Stomach (tissue), 9 donors: ENCODE measurements around the gene LSR. TPM values are rescaled to one million over a fixed set of nuclear protein-coding genes. Genes with fewer than 3 reads are reported as not detected.
A peak's percentile ranks its signal among the peaks of the same experiment; 100 is the strongest.

ENCODE experiments used
- DNase-seq, 2 donors: peaks; one replicate each; pipeline versions ENCODE4 v3.0.0 to v3.0.0-alpha.2; 2013 to 2019
- H3K27ac ChIP-seq, 5 donors: fragments of 200-600 bp in 4 of 5; sonication (generic) in 4 of 5; one replicate each; pipeline ENCODE4 v1.5.1; 2013 to 2019; ENCODE audit warnings: mild to moderate bottlenecking in 1 of 5, moderate library complexity in 1 of 5
- H3K27me3 ChIP-seq, 3 donors: fragments of 200-600 bp; sonication (generic); one replicate each; pipeline ENCODE4 v1.5.1; 2017 to 2019; ENCODE audit warnings: mixed run types in 1 of 3
- H3K36me3 ChIP-seq, 4 donors: fragments of 200-600 bp; sonication (generic); 1 replicate in 3 of 4; 2 replicates in 1 of 4; pipeline ENCODE4 v1.5.1; 2016 to 2019
- H3K4me1 ChIP-seq, 4 donors: fragments of 200-600 bp; sonication (generic); one replicate each; pipeline ENCODE4 v1.5.1; 2016 to 2019
- H3K4me3 ChIP-seq, 4 donors: fragments of 200-600 bp; sonication (generic) in 3 of 4; one replicate each; pipeline ENCODE4 v1.5.1; 2016 to 2019; ENCODE audit warnings: mild to moderate bottlenecking in 1 of 4
- H3K9me3 ChIP-seq, 4 donors: fragments of 200-600 bp; sonication (generic); one replicate each; pipeline ENCODE4 v1.5.1; 2016 to 2019
- EP300 ChIP-seq: sonication (generic); formaldehyde crosslinking; IDR thresholded peaks from one replicate; pipeline ENCODE4 v1.6.1; 2017; ENCODE audit warnings: antibody characterized with exemption
- POLR2A ChIP-seq, 4 donors: fragments of 450-650 bp; IDR thresholded peaks; one replicate each; pipeline ENCODE4 v1.6.1; 2016; ENCODE audit warnings: antibody characterized with exemption in 4 of 4, control low read depth in 2 of 4, mild to moderate bottlenecking in 1 of 4, moderate library complexity in 1 of 4
- POLR2AphosphoS5 ChIP-seq, 3 donors: sonication (generic); formaldehyde crosslinking; IDR thresholded peaks; one replicate each; pipeline ENCODE4 v1.6.1; 2016; ENCODE audit warnings: antibody characterized with exemption in 3 of 3
- WGBS, 5 donors: extraction: QIAGEN DNeasy Blood & Tissue Kit in 3 of 5; methylation state at CpG; one replicate each; pipeline versions ENCODE4 v1.1.5 to v1.1.7; 2013 to 2018; 5-methylcytosine and 5-hydroxymethylcytosine counted together
- intact Hi-C: fragments of 100-400 bp; cut with DNase I; formaldehyde crosslinking; loops from one replicate; pipeline ENCODE4 v1.15.1; 2023; ENCODE audit warnings: low total_unique reads
- polyA plus RNA-seq, 3 donors: library from polyadenylated mRNA; stranded (reverse); fragments of 200-250 nt; gene quantifications; one replicate each; pipeline ENCODE4 v1.2.3, GENCODE V29; 2013
- total RNA-seq, 5 donors: library from RNA; depleted of rRNA; stranded (reverse); fragments of >200 nt; gene quantifications; one replicate each; pipeline versions ENCODE4 v1.1.0 to v1.2.3, GENCODE V29; 2014 to 2016
- TF ChIP-seq, protein P1 (sequence below), 7 experiments: fragments of 450-650 bp in 4 of 7; fragments of 200-600 bp in 3 of 7; sonication (generic) in 3 of 7; IDR thresholded peaks; one replicate each; pipeline ENCODE4 v1.5.1; 2016 to 2019; ENCODE audit warnings: antibody characterized with exemption in 7 of 7, control low read depth in 2 of 7, mild to moderate bottlenecking in 1 of 7
- donor health status: healthy with polysubstance abuse.
- donor health status: Bipolar disorder and iron deficiency.
- donor health status: healthy.

The LSR gene
- total and polyA plus RNA-seq, 8 donors, result 17.9 to 174 (median 78.6) TPM

DNA sequence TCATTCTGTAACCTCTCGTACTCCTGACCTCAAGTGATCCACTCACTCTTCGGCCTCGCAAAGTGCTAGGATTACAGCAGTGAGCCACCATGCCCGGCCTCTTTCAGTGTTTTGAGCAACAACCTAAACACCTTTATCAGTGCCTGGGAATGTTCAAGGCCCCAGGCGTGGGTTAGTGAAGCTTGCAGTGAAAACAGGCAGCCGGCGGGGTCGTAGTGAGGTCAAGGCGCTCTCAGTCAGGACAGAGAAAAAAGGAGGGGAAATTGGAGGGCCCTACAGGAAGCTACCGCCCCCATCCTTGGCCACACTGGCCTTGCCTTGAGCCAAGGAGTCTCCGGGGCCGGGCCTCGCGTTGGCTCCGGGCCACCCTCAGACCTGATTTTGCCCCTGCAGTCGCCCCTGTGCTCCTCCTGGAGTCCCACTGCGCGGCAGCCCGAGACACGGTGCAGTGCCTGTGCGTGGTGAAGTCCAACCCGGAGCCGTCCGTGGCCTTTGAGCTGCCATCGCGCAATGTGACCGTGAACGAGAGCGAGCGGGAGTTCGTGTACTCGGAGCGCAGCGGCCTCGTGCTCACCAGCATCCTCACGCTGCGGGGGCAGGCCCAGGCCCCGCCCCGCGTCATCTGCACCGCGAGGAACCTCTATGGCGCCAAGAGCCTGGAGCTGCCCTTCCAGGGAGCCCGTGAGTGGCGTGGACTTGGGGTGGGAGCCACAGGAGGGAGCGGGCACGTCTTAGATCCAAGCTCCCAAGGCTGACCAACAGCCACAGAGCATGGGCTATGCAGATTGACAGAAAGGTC lies 60.9 kb downstream of the LSR start:
- no peaks in the 10 kb centered on the region for H3K36me3 ChIP-seq
- DNase-seq, result peak in 1 of 2 donors; percentile 80
- peaks cover 0 to 19% (median 0%) of the 10 kb centered on the region in 3 donors for H3K27me3 ChIP-seq
- no peaks in the 10 kb centered on the region for H3K4me1 ChIP-seq
- no peak overlapping the region for H3K27ac ChIP-seq
- intact Hi-C loops, result no loop called here
- no peaks in the 10 kb centered on the region for H3K9me3 ChIP-seq
- WGBS, 5 donors, result 59 to 75% (median 70%) methylated on average over 25 to 47 of the region's 47 CpGs
- TF ChIP-seq POLR2AphosphoS5 (IDR thresholded peaks at IDR 0.05), result no peak
- H3K4me3 ChIP-seq, result no peak overlapping the region

DNA sequence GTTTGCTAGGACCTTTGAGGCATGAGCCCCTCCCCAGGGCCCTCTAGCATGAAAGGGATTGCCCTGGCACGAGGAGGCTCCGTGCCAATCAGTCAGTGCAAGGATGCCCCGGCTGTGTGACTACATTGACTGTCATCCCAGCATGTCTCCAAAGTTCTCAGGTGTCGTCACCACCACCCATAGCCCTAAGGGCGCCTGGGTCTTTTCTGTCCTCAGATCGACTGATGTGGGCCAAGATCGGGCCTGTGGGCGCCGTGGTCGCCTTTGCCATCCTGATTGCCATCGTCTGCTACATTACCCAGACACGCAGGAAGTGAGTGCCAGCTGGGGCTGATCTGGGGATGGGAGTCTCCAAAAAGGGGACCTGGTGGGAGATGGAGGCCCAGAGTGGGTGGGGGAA lies 61.5 kb downstream of the LSR start:
- Histone ChIP-seq H3K4me1 (no peaks in the 10 kb centered on the region), H3K36me3 (no peaks in the 10 kb centered on the region), H3K4me3 (no peak overlapping the region), H3K9me3 (no peaks in the 10 kb centered on the region), H3K27ac (no peak overlapping the region), H3K27me3 (peaks cover 0 to 26% (median 0%) of the 10 kb centered on the region in 3 donors)
- WGBS, 5 donors, result 70 to 89% (median 87%) methylated on average over 11 to 12 of the region's 12 CpGs
- TF ChIP-seq, protein P1, sequence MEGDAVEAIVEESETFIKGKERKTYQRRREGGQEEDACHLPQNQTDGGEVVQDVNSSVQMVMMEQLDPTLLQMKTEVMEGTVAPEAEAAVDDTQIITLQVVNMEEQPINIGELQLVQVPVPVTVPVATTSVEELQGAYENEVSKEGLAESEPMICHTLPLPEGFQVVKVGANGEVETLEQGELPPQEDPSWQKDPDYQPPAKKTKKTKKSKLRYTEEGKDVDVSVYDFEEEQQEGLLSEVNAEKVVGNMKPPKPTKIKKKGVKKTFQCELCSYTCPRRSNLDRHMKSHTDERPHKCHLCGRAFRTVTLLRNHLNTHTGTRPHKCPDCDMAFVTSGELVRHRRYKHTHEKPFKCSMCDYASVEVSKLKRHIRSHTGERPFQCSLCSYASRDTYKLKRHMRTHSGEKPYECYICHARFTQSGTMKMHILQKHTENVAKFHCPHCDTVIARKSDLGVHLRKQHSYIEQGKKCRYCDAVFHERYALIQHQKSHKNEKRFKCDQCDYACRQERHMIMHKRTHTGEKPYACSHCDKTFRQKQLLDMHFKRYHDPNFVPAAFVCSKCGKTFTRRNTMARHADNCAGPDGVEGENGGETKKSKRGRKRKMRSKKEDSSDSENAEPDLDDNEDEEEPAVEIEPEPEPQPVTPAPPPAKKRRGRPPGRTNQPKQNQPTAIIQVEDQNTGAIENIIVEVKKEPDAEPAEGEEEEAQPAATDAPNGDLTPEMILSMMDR (IDR thresholded peaks at IDR 0.05), result no peak
- TF ChIP-seq POLR2AphosphoS5 (IDR thresholded peaks at IDR 0.05) (no peak), EP300 (no peak), POLR2A (IDR thresholded peaks at IDR 0.05) (no peak)
- intact Hi-C loops, result no loop called here
- DNase-seq, result no peak

DNA sequence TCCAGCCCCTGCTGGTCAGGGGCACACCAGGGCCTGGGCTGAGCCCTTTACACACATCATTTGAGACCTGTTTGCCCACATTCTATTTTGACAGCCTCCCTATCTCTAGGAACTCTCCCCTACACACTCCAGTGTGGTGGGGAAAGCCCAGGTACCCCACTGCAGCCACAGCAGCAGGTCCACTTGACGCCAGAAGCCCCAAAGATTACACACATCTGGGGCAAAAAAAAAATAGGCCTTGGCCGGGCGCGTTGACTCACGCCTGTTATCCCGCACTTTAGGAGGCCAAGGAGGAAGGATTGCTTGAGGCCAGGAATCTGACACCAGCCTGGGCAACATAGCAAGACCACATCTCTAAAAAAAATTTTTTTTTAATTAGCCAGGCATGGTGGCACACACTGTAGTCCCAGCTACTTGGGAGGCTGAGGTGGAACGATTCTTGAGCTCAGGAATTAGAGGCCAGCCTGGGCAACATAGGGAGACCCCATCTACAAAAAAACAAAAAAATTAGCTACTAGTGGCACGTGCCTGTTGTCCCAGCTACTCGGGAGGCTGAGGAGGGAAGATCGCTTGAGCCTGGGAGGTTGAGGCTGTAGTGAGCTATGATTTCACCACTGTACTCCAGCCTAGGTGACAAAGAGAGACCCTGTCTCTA lies 62.1 kb downstream of the LSR start:
- no peak overlapping the region for H3K27ac ChIP-seq
- H3K36me3 ChIP-seq, result no peaks in the 10 kb centered on the region
- WGBS, 5 donors, result 86 to 92% (median 91%) methylated on average over 10 of the region's 10 CpGs
- H3K9me3 ChIP-seq, result no peaks in the 10 kb centered on the region
- TF ChIP-seq, protein P1 (IDR thresholded peaks at IDR 0.05), result no peak
- TF ChIP-seq POLR2AphosphoS5 (IDR thresholded peaks at IDR 0.05) (no peak), POLR2A (IDR thresholded peaks at IDR 0.05) (no peak), EP300 (no peak)
- DNase-seq, result no peak
- H3K27me3 ChIP-seq, result peaks cover 0 to 28% (median 0%) of the 10 kb centered on the region in 3 donors
- intact Hi-C loops, result no loop called here
- H3K4me3 ChIP-seq, result no peak overlapping the region
- no peaks in the 10 kb centered on the region for H3K4me1 ChIP-seq

DNA sequence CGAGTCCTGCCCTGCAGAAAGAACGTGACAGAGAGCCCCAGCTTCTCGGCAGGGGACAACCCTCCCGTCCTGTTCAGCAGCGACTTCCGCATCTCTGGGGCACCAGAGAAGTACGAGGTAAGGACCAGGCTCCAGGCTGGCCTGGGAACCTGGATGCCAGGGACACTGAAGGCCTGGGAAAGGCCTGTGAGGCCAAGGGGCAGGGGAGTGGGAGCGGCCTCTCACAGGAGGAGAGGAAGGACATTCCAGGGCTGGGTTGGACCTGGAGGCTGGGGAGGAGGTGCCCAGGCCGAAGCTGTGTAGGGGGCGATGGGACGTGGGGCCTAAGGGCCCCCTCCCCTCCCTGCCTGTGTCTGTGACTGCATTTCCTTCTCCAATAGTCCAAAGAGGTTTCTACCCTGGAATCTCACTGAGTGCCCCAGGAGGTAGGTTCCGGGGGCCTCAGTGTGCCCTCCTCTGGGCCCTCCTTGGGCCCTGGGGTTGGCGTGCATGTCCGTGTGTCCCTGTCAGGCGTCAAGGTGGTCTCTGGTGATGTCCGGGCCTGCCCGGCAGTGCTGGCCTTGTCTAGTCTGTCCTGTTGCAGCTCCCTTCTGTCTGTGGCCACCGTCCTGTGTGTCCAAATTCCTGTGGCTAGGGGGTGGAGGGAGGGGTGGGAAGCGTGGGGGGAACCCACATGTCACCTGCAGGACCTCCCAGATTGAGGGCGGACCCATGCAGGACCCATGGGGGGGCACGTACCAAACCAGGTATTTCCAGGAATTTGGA lies 63.3 kb downstream of the LSR start:
- intact Hi-C loops, result no loop called here
- H3K4me3 ChIP-seq, result no peak overlapping the region
- no peak for TF ChIP-seq POLR2A (IDR thresholded peaks at IDR 0.05)
- TF ChIP-seq EP300, result no peak
- no peak for TF ChIP-seq POLR2AphosphoS5 (IDR thresholded peaks at IDR 0.05)
- TF ChIP-seq, protein P1 (IDR thresholded peaks at IDR 0.05), result no peak
- no peak overlapping the region for H3K27ac ChIP-seq
- no peaks in the 10 kb centered on the region for H3K4me1 ChIP-seq
- H3K27me3 ChIP-seq, result peaks cover 0 to 28% (median 0%) of the 10 kb centered on the region in 3 donors
- H3K36me3 ChIP-seq, result no peaks in the 10 kb centered on the region
- WGBS, 5 donors, result 80 to 85% (median 81%) methylated on average over 14 to 21 of the region's 21 CpGs
- no peak for DNase-seq
- no peaks in the 10 kb centered on the region for H3K9me3 ChIP-seq
